ENCODE results near the gene THAP2. TPM values are rescaled to one million over a fixed set of nuclear protein-coding genes. Genes with fewer than 3 reads are reported as not detected.

The THAP2 gene
- total and polyA plus RNA-seq, 5 donors from 2014 or later: 6.7 to 25.0 (median 8.6) TPM

DNA sequence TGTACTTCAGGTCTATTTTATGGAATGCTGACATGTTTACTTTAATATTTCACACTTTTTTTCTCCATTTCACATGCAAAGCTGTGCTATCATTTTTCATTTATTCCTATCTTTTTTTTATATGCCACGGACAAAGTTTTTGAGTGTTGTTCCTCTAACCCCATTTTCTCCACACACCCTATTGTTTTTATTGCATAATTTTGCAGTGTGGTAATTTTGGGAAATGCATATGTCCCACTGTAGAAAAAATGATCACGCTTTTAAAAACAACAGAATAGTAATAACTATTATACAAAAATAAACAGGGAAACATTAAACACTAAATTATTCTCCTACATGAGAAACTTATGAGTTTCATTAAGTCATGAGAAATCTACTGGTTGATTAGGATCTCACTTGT lies 14.7 kb upstream of the THAP2 start:
- H3K27me3 Mint-ChIP-seq: no peaks in the 10 kb centered on the region
- ATAC-seq (ENCODE audit: low read depth in 2 of 2) (no peak), DNase-seq (no peak)
- no peaks in the 10 kb centered on the region for H3K9me3 Mint-ChIP-seq
- H3K4me3 Mint-ChIP-seq: peak overlapping the region in 2 of 4 donors; percentile 13 to 68
- H3K36me3 Mint-ChIP-seq: peaks cover 11% of the 10 kb centered on the region
- H3K4me1 Mint-ChIP-seq: peaks cover 16 to 40% (median 34%) of the 10 kb centered on the region in 4 donors
- Histone ChIP-seq H3K9me3 (ENCODE audit: control insufficient read depth in 2 of 2, low read length in 2 of 2) (peaks cover 0 to 8% of the 10 kb centered on the region in 2 experiments), H3K36me3 (ENCODE audit: control insufficient read depth, insufficient read depth, low read length) (peaks cover 64% of the 10 kb centered on the region), H3K27me3 (ENCODE audit: control insufficient read depth, insufficient read depth, low read length) (no peaks in the 10 kb centered on the region), H3K4me1 (ENCODE audit: control insufficient read depth, insufficient read depth, low read length, poor library complexity, severe bottlenecking) (peaks cover 15% of the 10 kb centered on the region), H3K4me3 (ENCODE audit: low read depth, low read length) (peak overlapping the region; percentile 6), H3K27ac (ENCODE audit: insufficient read depth, low read length, poor library complexity, severe bottlenecking) (no peak overlapping the region)
- peak overlapping the region in 1 of 3 donors; percentile 69 for H3K27ac Mint-ChIP-seq

DNA sequence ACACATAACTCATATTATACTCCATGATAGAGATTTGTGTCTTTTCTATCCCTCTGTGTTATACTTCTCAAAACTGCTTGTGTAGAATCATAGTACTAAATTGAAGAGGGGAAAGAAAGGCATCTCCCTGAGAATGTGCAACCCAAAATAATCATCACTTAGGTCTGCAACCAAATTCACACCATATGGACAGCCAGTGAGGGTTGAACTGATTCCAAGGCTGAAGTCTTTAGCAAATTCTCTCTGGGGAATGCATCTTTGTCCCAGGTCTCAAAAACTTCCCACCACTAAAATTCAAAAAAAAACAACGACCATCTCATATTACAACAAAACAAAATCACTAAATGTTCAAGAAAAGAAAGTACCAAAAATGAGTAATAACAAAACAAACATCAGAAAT lies 11.4 kb upstream of the THAP2 start:
- no peak for ATAC-seq (ENCODE audit: low read depth in 2 of 2)
- no peak overlapping the region for H3K27ac Mint-ChIP-seq
- no peak overlapping the region for H3K27ac ChIP-seq (ENCODE audit: insufficient read depth, low read length, poor library complexity, severe bottlenecking)
- peaks cover 18% of the 10 kb centered on the region for H3K36me3 Mint-ChIP-seq
- H3K4me3 ChIP-seq (ENCODE audit: low read depth, low read length): peak overlapping the region; percentile 22
- H3K4me1 ChIP-seq (ENCODE audit: control insufficient read depth, insufficient read depth, low read length, poor library complexity, severe bottlenecking): peaks cover 38% of the 10 kb centered on the region
- H3K4me1 Mint-ChIP-seq: peaks cover 24 to 50% (median 47%) of the 10 kb centered on the region in 4 donors
- peaks cover 0 to 8% of the 10 kb centered on the region in 2 experiments for H3K9me3 ChIP-seq (ENCODE audit: control insufficient read depth in 2 of 2, low read length in 2 of 2)
- no peaks in the 10 kb centered on the region for H3K9me3 Mint-ChIP-seq
- H3K36me3 ChIP-seq (ENCODE audit: control insufficient read depth, insufficient read depth, low read length): peaks cover 54% of the 10 kb centered on the region
- H3K27me3 ChIP-seq (ENCODE audit: control insufficient read depth, insufficient read depth, low read length): no peaks in the 10 kb centered on the region
- no peaks in the 10 kb centered on the region for H3K27me3 Mint-ChIP-seq
- no peak for DNase-seq
- no peak overlapping the region for H3K4me3 Mint-ChIP-seq

DNA sequence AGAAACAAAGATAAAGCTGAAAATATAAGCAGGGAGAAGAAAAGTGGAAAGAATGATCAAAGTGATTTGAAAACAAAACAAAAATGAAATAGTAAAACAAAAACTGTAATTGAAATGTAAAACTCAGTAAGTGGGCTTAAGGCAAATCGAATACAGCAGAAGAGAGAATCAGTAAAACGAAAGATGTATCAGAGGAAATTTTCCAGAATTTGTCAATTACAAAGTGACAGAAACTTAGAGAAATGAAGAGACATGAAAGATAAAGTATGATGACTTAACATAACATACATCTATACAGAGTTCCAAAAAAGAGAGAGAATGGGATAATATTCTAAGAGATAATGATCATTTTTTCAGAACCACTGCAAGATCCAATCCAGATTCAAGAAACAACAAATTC lies 11.0 kb upstream of the THAP2 start:
- Histone ChIP-seq H3K4me3 (ENCODE audit: low read depth, low read length) (peak overlapping the region; percentile 22), H3K27ac (ENCODE audit: insufficient read depth, low read length, poor library complexity, severe bottlenecking) (no peak overlapping the region), H3K9me3 (ENCODE audit: control insufficient read depth in 2 of 2, low read length in 2 of 2) (peaks cover 0 to 8% of the 10 kb centered on the region in 2 experiments), H3K4me1 (ENCODE audit: control insufficient read depth, insufficient read depth, low read length, poor library complexity, severe bottlenecking) (peaks cover 38% of the 10 kb centered on the region), H3K36me3 (ENCODE audit: control insufficient read depth, insufficient read depth, low read length) (peaks cover 59% of the 10 kb centered on the region), H3K27me3 (ENCODE audit: control insufficient read depth, insufficient read depth, low read length) (no peaks in the 10 kb centered on the region)
- H3K27me3 Mint-ChIP-seq: no peaks in the 10 kb centered on the region
- peaks cover 24 to 50% (median 44%) of the 10 kb centered on the region in 4 donors for H3K4me1 Mint-ChIP-seq
- DNase-seq (no peak), ATAC-seq (ENCODE audit: low read depth in 2 of 2) (no peak)
- no peaks in the 10 kb centered on the region for H3K9me3 Mint-ChIP-seq
- H3K27ac Mint-ChIP-seq: no peak overlapping the region
- H3K36me3 Mint-ChIP-seq: peaks cover 21% of the 10 kb centered on the region
- no peak overlapping the region for H3K4me3 Mint-ChIP-seq

DNA sequence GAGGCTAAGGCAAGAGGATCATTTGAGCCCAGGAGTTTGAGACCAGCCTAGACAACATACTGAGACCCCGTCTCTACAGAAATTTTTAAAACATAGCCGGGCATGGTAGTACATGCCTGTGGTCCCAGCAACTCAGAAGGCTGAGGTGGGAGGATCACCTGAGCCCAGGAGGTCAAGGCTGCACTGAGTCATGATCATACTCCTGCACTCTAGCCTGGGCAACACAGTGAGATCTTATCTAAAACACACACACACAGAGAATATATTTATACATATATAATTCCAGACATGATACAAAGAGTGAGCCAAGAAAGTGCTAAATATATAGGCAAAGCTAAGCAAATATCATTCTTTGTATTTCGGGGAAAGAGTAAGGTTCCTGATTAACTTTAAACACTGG lies 9.9 kb upstream of the THAP2 start:
- DNase-seq (no peak), ATAC-seq (ENCODE audit: low read depth in 2 of 2) (no peak)
- H3K27ac ChIP-seq (ENCODE audit: insufficient read depth, low read length, poor library complexity, severe bottlenecking): no peak overlapping the region
- H3K36me3 Mint-ChIP-seq: peaks cover 31% of the 10 kb centered on the region
- peak overlapping the region in 1 of 3 donors; percentile 72 for H3K27ac Mint-ChIP-seq
- no peaks in the 10 kb centered on the region for H3K9me3 Mint-ChIP-seq
- H3K4me1 Mint-ChIP-seq: peaks cover 25 to 49% (median 45%) of the 10 kb centered on the region in 4 donors
- no peaks in the 10 kb centered on the region for H3K27me3 Mint-ChIP-seq
- H3K9me3 ChIP-seq (ENCODE audit: control insufficient read depth in 2 of 2, low read length in 2 of 2): peaks cover 0 to 8% of the 10 kb centered on the region in 2 experiments
- no peaks in the 10 kb centered on the region for H3K27me3 ChIP-seq (ENCODE audit: control insufficient read depth, insufficient read depth, low read length)
- H3K4me3 Mint-ChIP-seq: peak overlapping the region; percentile 43 to 62 (median 49)
- peaks cover 68% of the 10 kb centered on the region for H3K36me3 ChIP-seq (ENCODE audit: control insufficient read depth, insufficient read depth, low read length)
- peak overlapping the region; percentile 74 for H3K4me3 ChIP-seq (ENCODE audit: low read depth, low read length)
- peaks cover 38% of the 10 kb centered on the region for H3K4me1 ChIP-seq (ENCODE audit: control insufficient read depth, insufficient read depth, low read length, poor library complexity, severe bottlenecking)

DNA sequence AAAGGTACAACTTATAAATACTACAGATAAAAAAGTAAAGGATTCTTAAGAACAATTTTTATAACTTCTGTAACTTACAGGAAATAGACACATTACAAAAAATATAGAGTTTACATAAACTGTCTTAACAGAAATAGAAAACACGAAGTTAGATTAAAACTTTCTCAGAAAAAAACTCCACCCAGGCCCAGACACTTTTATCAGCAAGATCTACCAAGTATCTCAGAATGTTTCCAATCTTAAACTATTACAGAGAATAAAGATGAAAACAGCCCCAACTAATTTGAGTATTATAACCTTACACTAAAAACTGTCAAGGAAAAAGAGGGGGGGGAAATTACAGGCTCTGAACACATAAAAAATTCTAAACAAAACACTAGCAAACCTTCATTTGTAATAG lies 8.6 kb upstream of the THAP2 start:
- peak in 1 of 3 donors; percentile 72 for DNase-seq
- Mint-ChIP-seq H3K4me1 (peaks cover 28 to 52% (median 41%) of the 10 kb centered on the region in 4 donors), H3K9me3 (no peaks in the 10 kb centered on the region), H3K36me3 (peaks cover 36% of the 10 kb centered on the region), H3K27ac (peak overlapping the region; percentile 5 to 48 (median 47)), H3K27me3 (no peaks in the 10 kb centered on the region), H3K4me3 (peak overlapping the region; percentile 54 to 81 (median 66))
- Histone ChIP-seq H3K4me3 (ENCODE audit: low read depth, low read length) (peak overlapping the region; percentile 74), H3K27ac (ENCODE audit: insufficient read depth, low read length, poor library complexity, severe bottlenecking) (peak overlapping the region; percentile 60), H3K36me3 (ENCODE audit: control insufficient read depth, insufficient read depth, low read length) (peaks cover 71% of the 10 kb centered on the region), H3K27me3 (ENCODE audit: control insufficient read depth, insufficient read depth, low read length) (no peaks in the 10 kb centered on the region), H3K9me3 (ENCODE audit: control insufficient read depth in 2 of 2, low read length in 2 of 2) (peaks cover 0 to 8% of the 10 kb centered on the region in 2 experiments), H3K4me1 (ENCODE audit: control insufficient read depth, insufficient read depth, low read length, poor library complexity, severe bottlenecking) (peaks cover 50% of the 10 kb centered on the region)
- peak; percentile 28 to 65 for ATAC-seq (ENCODE audit: low read depth in 2 of 2)

DNA sequence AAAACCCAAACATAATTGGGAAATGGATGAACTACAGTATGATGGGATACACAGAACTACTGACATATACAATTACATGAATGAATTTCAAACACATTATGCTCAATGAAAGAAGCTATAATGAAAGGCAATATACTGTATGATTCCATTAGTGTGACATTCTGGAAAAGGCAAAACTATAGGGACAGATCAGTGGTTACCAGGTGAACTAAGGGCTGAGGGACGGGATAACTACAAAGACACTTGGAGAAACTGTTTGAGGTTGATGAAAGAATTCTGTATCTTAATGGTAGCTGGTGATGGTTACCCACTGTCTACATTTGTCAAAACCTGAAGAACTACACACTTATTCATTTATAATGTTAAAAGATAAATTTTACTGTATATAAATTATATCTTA lies 8.2 kb upstream of the THAP2 start:
- Histone ChIP-seq H3K27me3 (ENCODE audit: control insufficient read depth, insufficient read depth, low read length) (no peaks in the 10 kb centered on the region), H3K4me1 (ENCODE audit: control insufficient read depth, insufficient read depth, low read length, poor library complexity, severe bottlenecking) (peaks cover 51% of the 10 kb centered on the region), H3K9me3 (ENCODE audit: control insufficient read depth in 2 of 2, low read length in 2 of 2) (peaks cover 0 to 8% of the 10 kb centered on the region in 2 experiments), H3K27ac (ENCODE audit: insufficient read depth, low read length, poor library complexity, severe bottlenecking) (peak overlapping the region; percentile 60), H3K4me3 (ENCODE audit: low read depth, low read length) (peak overlapping the region; percentile 74), H3K36me3 (ENCODE audit: control insufficient read depth, insufficient read depth, low read length) (peaks cover 68% of the 10 kb centered on the region)
- Mint-ChIP-seq H3K27ac (peak overlapping the region in 2 of 3 donors; percentile 5 to 47), H3K9me3 (no peaks in the 10 kb centered on the region), H3K4me1 (peaks cover 28 to 54% (median 41%) of the 10 kb centered on the region in 4 donors), H3K27me3 (no peaks in the 10 kb centered on the region), H3K36me3 (peaks cover 36% of the 10 kb centered on the region), H3K4me3 (peak overlapping the region; percentile 54 to 81 (median 66))
- no peak for DNase-seq
- ATAC-seq (ENCODE audit: low read depth in 2 of 2): no peak

DNA sequence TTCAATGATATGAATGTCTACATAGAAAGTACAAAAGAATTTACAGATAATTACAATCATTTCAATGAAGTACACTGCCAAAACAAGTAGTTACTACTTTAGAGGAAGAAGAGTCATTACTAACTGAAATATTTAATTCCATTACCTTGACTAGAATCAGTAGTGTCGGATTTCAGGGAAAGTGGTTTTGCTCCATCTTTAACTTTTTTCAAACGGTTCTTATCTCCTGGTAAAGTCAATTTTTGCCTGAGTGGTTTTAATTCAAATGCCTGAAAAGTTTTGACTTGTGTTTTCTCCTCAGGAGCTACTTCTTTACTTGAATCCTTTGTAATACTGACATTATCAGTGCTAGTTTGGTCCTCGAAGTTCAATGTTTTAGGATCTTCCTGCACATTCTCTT lies 7.4 kb upstream of the THAP2 start:
- DNase-seq (no peak), ATAC-seq (ENCODE audit: low read depth in 2 of 2) (no peak)
- Histone ChIP-seq H3K27ac (ENCODE audit: insufficient read depth, low read length, poor library complexity, severe bottlenecking) (no peak overlapping the region), H3K9me3 (ENCODE audit: control insufficient read depth in 2 of 2, low read length in 2 of 2) (peaks cover 0 to 8% of the 10 kb centered on the region in 2 experiments), H3K4me3 (ENCODE audit: low read depth, low read length) (peak overlapping the region; percentile 74), H3K27me3 (ENCODE audit: control insufficient read depth, insufficient read depth, low read length) (no peaks in the 10 kb centered on the region), H3K4me1 (ENCODE audit: control insufficient read depth, insufficient read depth, low read length, poor library complexity, severe bottlenecking) (peaks cover 52% of the 10 kb centered on the region), H3K36me3 (ENCODE audit: control insufficient read depth, insufficient read depth, low read length) (peaks cover 61% of the 10 kb centered on the region)
- Mint-ChIP-seq H3K9me3 (no peaks in the 10 kb centered on the region), H3K27ac (no peak overlapping the region), H3K4me3 (peak overlapping the region; percentile 17 to 54 (median 32)), H3K27me3 (no peaks in the 10 kb centered on the region), H3K36me3 (peaks cover 36% of the 10 kb centered on the region), H3K4me1 (peaks cover 28 to 58% (median 43%) of the 10 kb centered on the region in 4 donors)

DNA sequence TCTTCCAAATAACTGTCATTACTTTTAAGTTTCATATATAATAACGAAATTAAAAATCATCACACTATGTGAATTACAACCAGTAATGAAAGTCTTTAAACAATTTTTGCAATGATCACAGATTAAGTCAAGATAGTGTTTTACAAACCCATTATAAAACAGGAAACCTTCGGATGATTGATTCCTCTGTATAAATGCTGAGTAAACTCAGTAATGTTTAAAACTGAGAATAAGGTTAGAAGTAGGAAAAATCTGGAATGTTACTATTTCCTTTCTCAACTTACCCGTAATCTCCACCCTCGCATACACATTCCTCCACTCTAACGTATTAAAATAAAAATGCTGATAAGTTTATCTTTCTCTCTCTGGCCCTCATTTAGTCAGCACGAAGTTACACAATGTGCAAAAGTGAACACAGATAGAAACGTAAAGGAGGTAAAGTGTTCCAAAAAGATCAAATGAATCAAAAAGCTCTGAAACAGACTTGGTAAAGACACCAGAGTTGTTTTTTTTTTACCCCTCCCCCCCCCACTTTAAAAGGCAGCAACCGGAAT lies 2.0 kb upstream of the THAP2 start:
- no peaks in the 10 kb centered on the region for H3K9me3 ChIP-seq (ENCODE audit: control insufficient read depth in 2 of 2, low read length in 2 of 2)
- peaks cover 30% of the 10 kb centered on the region for H3K36me3 Mint-ChIP-seq
- ATAC-seq (ENCODE audit: low read depth in 2 of 2) (no peak), DNase-seq (no peak)
- peaks cover 28% of the 10 kb centered on the region for H3K36me3 ChIP-seq (ENCODE audit: control insufficient read depth, insufficient read depth, low read length)
- H3K4me3 Mint-ChIP-seq: peak overlapping the region; percentile 95 to 100 (median 98)
- H3K27me3 ChIP-seq (ENCODE audit: control insufficient read depth, insufficient read depth, low read length): no peaks in the 10 kb centered on the region
- peak overlapping the region; percentile 85 to 100 (median 99) for H3K27ac Mint-ChIP-seq
- H3K4me3 ChIP-seq (ENCODE audit: low read depth, low read length): peak overlapping the region; percentile 97
- no peaks in the 10 kb centered on the region for H3K9me3 Mint-ChIP-seq
- peaks cover 47% of the 10 kb centered on the region for H3K4me1 ChIP-seq (ENCODE audit: control insufficient read depth, insufficient read depth, low read length, poor library complexity, severe bottlenecking)
- peak overlapping the region; percentile 99 for H3K27ac ChIP-seq (ENCODE audit: insufficient read depth, low read length, poor library complexity, severe bottlenecking)
- peaks cover 4% of the 10 kb centered on the region for H3K27me3 Mint-ChIP-seq
- H3K4me1 Mint-ChIP-seq: peaks cover 14 to 64% (median 44%) of the 10 kb centered on the region in 4 donors
